Transverse colon (tissue), 4 donors: ENCODE measurements around the gene GLIS1.

Experiments used
- CTCF ChIP-seq, 5 experiments: fragments of 200-600 bp in 3 of 5; fragments of 450-650 bp in 2 of 5; sonication (generic) in 3 of 5; IDR thresholded peaks; 1 replicate in 2 of 5; 2 replicates in 3 of 5; pipeline ENCODE4 v1.5.1; 2016 to 2017; ENCODE audit warnings: antibody characterized with exemption in 5 of 5, inconsistent platforms in 3 of 5, mild to moderate bottlenecking in 2 of 5, moderate library complexity in 1 of 5
- POLR2A ChIP-seq: fragments of 450-650 bp; IDR thresholded peaks from one replicate; pipeline ENCODE4 v1.6.1; 2016; ENCODE audit warnings: antibody characterized with exemption, mild to moderate bottlenecking, moderate library complexity
- POLR2AphosphoS5 ChIP-seq, 3 donors: sonication (generic); formaldehyde crosslinking; IDR thresholded peaks; one replicate each; pipeline ENCODE4 v1.6.1; 2016; ENCODE audit warnings: antibody characterized with exemption in 3 of 3

GRCh38 chr1:53633073-53633704 is 105.8 kb downstream of the GLIS1 start:
- TF ChIP-seq CTCF (IDR thresholded peaks at IDR 0.05) (no peak), POLR2AphosphoS5 (IDR thresholded peaks at IDR 0.05) (no peak), POLR2A (no peak)
